Mononuclear cell (primary cell): ENCODE results near the gene ACE. TPM values are rescaled to one million over a fixed set of nuclear protein-coding genes. Genes with fewer than 3 reads are reported as not detected.

Experiments used
- H3K27me3 ChIP-seq: 2 replicates; pipeline ENCODE4 v1.6.0; 2011; ENCODE audit warnings: low read length, control low read depth; ENCODE audit not compliant: insufficient read depth
- H3K4me1 ChIP-seq: 2 replicates; pipeline ENCODE4 v1.5.1; 2011; ENCODE audit warnings: mild to moderate bottlenecking, low read length, control low read depth; ENCODE audit not compliant: insufficient read depth
- H3K4me3 ChIP-seq: 2 replicates; pipeline ENCODE4 v1.5.1; 2011; ENCODE audit warnings: mild to moderate bottlenecking, low read length, moderate library complexity
- H3K9me3 ChIP-seq: 2 replicates; pipeline ENCODE4 v1.5.1; 2011; ENCODE audit warnings: low read depth, mild to moderate bottlenecking, control low read depth, low read length
- total RNA-seq: library from RNA; depleted of rRNA; stranded (reverse); fragments of >200 nt; gene quantifications from one replicate; pipeline ENCODE4 v1.2.3, GENCODE V29; 2012

The ACE gene
- total RNA-seq, 1 donor, result 1.3 TPM

DNA sequence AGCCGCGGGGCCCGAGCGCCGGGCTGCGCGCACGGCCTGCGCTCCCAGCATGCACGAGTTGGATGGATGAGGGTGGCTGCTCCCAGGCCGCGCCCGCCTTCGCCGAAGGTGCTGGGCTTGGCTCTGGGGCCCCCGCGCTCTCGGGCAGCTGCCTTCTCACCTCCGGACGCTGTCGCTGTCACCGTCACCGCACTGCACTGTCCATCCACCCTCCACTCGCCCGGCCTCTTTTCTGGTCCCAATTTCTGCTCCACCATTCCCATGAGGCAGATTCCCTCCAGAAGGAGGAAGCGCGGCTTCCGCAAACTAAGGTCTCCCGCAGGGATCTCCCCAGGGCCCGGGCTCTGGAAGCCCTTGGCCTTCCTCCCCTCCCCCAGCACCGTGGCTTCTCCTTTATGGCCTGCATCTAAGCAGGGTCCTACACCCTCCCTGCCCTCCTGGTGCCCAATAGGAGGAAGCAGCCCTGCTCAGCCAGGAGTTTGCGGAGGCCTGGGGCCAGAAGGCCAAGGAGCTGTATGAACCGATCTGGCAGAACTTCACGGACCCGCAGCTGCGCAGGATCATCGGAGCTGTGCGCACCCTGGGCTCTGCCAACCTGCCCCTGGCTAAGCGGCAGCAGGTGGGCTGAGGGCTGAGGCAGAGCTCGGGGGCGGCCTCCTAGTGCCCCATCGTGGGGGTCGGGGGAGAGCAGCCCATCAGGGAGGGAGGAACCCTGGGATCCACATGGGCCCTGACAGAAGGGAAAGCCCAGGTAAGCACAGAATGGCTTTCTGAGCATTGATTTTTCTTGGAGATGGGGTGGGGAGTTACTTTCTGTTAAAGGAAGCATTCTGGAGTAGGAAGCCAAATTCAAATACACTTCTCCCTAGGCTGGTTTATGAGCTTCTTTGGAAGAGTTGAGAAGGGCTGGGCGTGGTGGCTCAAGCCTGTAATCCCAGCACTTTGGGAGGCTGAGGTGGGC lies 899 bp downstream of the ACE start:
- H3K27me3 ChIP-seq, result peaks cover 28% of the 10 kb centered on the region
- H3K4me3 ChIP-seq, result no peak overlapping the region
- peaks cover 12% of the 10 kb centered on the region for H3K4me1 ChIP-seq
- no peaks in the 10 kb centered on the region for H3K9me3 ChIP-seq

DNA sequence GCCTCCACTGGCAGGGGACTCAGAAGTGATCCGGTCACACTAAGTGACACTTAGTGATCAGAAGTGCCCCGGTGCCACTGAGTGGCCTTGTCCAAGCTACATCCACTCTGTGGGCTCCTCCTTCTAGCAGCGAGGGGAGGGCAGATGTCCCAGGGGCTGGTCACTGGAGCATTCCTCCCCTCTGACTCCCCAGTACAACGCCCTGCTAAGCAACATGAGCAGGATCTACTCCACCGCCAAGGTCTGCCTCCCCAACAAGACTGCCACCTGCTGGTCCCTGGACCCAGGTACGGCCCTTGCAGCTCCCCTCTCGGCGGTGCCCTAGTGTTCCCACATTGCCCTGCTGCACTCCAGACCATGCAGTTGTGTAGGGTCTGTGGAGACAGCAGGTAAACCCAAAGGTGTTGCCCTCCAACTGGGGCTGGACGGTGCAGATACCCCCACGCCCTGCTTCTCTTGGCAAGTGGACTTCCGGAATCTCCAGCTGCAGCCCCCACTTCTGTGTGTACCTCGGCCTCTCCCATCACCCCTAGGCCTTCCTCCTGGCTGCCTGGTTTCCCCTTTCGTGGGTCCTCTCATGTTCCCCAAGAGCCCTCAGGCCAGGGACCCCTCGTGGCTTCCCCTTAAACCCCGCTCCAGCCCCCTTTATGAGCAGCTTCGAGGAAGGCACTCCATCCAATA lies 2.1 kb downstream of the ACE start:
- Histone ChIP-seq H3K4me1 (peaks cover 12% of the 10 kb centered on the region), H3K27me3 (peaks cover 28% of the 10 kb centered on the region), H3K9me3 (no peaks in the 10 kb centered on the region), H3K4me3 (no peak overlapping the region)

DNA sequence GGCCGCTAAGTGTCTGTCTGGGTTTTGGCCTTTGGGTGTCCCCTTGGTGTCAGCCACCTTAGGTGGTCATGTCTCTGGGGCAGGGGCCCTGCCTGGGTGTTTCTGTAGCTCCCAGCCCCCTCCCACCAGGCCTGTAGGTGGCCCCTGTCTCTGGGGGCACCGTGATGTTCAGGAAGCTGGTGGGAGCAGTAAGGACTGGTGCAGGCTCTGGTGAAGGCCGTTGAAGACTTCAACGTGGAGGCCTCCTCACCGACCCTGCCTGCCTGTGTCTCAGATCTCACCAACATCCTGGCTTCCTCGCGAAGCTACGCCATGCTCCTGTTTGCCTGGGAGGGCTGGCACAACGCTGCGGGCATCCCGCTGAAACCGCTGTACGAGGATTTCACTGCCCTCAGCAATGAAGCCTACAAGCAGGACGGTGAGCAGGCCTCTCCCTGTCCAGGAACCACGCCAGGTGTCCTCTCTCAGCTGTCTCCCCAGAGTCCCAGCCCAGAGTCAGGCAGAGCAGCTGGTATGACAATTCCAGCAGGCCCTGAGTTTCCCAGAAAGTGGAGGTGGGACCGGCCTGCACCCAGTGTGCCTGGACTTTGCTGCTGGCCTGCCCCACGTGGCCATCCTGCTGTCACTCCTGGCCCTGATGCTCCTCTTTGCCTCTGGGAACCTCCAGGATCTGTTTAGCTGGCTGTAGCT lies 2.8 kb downstream of the ACE start:
- H3K4me1 ChIP-seq, result peaks cover 12% of the 10 kb centered on the region

DNA sequence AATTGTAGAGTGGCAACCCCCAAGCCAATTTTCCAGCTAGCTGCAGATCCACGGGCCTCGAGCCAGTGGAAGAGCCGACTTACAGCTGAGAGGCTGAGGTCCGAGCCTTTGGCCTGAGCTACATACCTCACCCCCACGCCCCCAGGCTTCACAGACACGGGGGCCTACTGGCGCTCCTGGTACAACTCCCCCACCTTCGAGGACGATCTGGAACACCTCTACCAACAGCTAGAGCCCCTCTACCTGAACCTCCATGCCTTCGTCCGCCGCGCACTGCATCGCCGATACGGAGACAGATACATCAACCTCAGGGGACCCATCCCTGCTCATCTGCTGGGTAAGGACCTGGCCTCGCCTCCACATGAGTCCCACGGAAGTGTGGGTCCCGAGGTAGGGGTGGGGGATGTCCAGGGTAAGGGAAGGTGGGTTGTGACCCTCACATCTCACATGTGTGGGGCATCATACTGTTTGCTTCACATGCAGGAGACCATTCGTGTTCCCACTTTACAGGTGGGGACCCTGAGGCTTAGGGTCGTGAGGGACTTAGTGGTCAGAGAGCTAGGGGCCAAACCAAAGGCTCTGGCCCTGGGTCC lies 3.4 kb downstream of the ACE start:
- H3K4me1 ChIP-seq, result peaks cover 12% of the 10 kb centered on the region
- H3K9me3 ChIP-seq, result no peaks in the 10 kb centered on the region
- no peak overlapping the region for H3K4me3 ChIP-seq
- peaks cover 23% of the 10 kb centered on the region for H3K27me3 ChIP-seq

More for the DNA sequence above, 2.8 kb downstream of the ACE start:
- H3K27me3 ChIP-seq, result peaks cover 26% of the 10 kb centered on the region
- H3K4me3 ChIP-seq, result no peak overlapping the region
- H3K9me3 ChIP-seq, result no peaks in the 10 kb centered on the region

DNA sequence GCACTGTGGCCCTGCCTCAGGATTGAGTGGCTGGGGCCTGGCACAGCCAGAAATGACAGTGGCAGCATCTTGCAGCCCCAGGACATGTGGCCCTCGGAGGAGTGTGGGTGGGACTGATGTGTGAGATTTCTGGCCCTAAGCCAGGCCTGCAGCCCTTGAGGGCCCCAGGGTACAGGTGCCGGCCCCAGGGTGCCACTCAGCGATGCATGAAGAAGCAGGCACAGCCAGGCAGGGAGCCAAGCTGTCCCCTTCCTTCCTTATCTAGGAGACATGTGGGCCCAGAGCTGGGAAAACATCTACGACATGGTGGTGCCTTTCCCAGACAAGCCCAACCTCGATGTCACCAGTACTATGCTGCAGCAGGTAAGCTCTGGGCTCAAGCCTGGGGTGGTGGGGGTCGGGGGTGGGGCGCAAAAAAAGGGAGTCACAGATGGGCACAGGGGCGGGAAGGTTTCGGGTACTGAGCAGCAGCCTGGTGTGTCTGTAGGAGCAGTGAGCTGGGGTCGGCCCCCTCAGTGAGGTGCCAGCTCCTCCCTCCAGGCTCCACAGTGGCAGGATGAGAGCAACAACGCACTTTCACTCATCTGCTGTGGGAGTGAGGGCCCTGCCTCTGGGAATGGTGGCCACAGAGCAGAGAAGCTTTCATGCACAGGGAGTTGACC lies 4.1 kb downstream of the ACE start:
- H3K27me3 ChIP-seq, result peaks cover 18% of the 10 kb centered on the region
- no peaks in the 10 kb centered on the region for H3K9me3 ChIP-seq
- peaks cover 12% of the 10 kb centered on the region for H3K4me1 ChIP-seq
- H3K4me3 ChIP-seq, result no peak overlapping the region

DNA sequence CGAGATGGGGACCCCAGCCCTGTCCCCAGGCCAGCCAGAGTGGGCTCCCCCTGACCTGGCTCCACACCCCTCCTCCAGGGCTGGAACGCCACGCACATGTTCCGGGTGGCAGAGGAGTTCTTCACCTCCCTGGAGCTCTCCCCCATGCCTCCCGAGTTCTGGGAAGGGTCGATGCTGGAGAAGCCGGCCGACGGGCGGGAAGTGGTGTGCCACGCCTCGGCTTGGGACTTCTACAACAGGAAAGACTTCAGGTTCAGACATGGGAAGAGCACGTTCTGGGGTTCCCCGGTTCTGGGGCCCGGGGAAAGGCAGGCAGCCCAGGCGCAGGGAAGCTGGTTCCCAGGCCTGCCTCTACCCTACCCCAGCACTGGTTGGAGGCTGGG lies 4.6 kb downstream of the ACE start:
- Histone ChIP-seq H3K4me1 (peaks cover 12% of the 10 kb centered on the region), H3K4me3 (no peak overlapping the region), H3K27me3 (peaks cover 15% of the 10 kb centered on the region), H3K9me3 (no peaks in the 10 kb centered on the region)

DNA sequence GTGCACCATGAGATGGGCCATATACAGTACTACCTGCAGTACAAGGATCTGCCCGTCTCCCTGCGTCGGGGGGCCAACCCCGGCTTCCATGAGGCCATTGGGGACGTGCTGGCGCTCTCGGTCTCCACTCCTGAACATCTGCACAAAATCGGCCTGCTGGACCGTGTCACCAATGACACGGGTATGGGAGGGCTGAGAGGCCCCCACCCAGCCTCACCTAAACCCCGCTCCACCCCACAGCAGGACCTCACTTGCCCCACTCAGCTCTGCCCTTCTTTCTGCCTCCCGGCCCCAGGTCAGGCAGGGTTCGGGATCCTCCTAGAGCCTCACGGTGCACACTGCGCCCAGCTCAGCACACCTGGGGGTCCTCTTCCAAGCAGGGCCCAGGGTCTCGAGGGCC lies 5.6 kb downstream of the ACE start:
- Histone ChIP-seq H3K4me1 (peaks cover 7% of the 10 kb centered on the region), H3K27me3 (peaks cover 13% of the 10 kb centered on the region), H3K9me3 (no peaks in the 10 kb centered on the region), H3K4me3 (no peak overlapping the region)

DNA sequence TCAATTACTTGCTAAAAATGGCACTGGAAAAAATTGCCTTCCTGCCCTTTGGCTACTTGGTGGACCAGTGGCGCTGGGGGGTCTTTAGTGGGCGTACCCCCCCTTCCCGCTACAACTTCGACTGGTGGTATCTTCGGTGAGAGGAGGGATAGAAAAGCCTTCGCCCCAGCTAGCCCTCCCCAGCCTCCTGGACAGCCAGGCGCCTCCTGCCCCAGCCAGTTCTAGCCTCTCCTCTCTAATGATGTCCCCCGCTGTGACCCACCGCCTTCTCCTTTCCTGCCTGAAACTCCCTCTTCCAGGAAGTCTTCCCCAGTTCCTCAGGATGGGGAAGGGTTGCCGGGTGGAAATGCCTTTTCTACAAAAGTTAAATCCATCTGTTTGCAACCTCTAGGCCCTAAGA lies 6.2 kb downstream of the ACE start:
- H3K9me3 ChIP-seq, result no peaks in the 10 kb centered on the region
- H3K4me1 ChIP-seq, result peaks cover 2% of the 10 kb centered on the region
- H3K4me3 ChIP-seq, result no peak overlapping the region
- H3K27me3 ChIP-seq, result peaks cover 8% of the 10 kb centered on the region

DNA sequence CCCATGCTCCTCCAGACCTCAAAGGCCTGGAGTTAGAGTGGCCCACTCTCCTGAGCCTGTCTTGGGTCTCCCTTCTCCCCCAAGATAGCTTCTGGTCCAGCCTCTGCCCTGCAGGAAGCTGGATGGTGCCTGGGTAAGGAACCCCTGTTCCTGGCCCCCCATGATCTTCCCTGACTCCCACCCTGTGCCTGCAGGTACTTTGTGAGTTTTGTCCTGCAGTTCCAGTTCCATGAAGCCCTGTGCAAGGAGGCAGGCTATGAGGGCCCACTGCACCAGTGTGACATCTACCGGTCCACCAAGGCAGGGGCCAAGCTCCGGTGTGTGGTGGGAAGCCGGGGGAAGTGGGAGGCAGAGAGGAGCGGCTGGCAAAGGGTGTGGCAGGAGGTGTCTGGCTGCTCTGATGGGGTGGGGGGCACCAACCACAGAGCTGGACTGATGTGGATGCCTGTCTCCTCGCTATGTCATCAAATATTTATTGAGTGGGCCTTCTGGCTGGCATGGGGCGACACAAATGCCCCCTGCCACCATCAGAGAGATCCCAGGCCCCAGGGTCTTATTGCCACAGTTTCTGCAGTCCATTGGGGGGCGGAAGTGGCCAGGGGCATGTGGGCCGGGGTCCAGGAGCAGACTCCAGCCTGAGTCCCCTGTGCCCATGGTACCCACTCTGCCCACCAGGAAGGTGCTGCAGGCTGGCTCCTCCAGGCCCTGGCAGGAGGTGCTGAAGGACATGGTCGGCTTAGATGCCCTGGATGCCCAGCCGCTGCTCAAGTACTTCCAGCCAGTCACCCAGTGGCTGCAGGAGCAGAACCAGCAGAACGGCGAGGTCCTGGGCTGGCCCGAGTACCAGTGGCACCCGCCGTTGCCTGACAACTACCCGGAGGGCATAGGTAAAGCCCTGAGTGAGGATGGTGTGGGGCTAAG lies 7.1 kb downstream of the ACE start:
- no peaks in the 10 kb centered on the region for H3K4me1 ChIP-seq
- H3K9me3 ChIP-seq, result no peaks in the 10 kb centered on the region
- no peak overlapping the region for H3K4me3 ChIP-seq
- no peaks in the 10 kb centered on the region for H3K27me3 ChIP-seq

DNA sequence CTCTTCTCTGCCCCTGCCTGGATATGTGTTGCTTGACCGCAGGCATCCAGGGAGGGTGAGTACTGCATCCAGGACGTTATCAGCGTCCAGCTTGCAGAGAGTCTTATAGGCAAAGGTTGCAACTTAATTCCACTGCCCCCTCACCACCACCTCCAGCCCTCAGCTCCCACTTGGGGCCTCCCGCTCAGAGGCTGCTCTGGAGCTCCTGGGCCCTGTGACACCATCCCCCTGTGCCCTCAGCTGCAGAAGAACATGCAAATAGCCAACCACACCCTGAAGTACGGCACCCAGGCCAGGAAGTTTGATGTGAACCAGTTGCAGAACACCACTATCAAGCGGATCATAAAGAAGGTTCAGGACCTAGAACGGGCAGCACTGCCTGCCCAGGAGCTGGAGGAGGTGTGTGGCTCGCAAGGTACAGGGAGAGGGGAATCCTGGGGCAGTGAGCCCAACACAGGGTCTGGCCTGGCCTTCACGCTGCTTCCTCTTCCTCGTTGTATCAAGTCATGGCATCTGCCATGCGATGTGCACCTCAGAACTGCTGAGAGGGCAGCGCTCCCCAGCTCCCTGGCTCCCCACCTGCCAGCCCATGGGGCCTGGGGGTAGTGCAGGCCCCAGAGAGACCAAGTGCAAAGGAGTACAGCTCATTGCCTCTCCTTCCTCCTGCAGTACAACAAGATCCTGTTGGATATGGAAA lies 9.6 kb downstream of the ACE start:
- Histone ChIP-seq H3K9me3 (no peaks in the 10 kb centered on the region), H3K4me1 (no peaks in the 10 kb centered on the region), H3K4me3 (no peak overlapping the region), H3K27me3 (no peaks in the 10 kb centered on the region)

DNA sequence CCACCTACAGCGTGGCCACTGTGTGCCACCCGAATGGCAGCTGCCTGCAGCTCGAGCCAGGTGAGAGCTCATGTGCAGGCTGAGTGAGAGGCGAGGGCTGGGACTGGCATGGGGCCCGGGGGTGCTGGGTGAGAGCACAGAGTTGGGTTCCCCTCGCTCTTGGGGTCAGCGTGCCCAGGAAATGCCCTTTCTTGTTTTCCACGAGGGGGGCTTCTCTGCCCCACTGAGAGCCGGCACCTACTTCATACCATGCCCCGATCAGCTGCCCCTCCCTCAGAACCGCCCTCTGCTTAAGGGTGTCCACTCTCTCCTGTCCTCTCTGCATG lies 10.1 kb downstream of the ACE start:
- H3K9me3 ChIP-seq, result no peaks in the 10 kb centered on the region
- no peak overlapping the region for H3K4me3 ChIP-seq
- no peaks in the 10 kb centered on the region for H3K4me1 ChIP-seq
- H3K27me3 ChIP-seq, result no peaks in the 10 kb centered on the region

DNA sequence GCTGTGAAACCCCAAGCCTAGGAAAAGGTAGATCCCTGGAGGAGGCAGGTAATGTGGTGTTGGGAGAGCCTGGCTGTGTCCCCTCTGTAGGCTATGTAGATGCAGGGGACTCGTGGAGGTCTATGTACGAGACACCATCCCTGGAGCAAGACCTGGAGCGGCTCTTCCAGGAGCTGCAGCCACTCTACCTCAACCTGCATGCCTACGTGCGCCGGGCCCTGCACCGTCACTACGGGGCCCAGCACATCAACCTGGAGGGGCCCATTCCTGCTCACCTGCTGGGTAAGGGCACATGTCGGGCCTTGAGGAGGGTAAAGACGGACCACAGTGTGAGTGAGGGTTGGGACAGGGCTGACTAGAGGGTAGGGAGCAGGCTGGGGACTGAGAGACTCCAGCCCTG lies 12.0 kb downstream of the ACE start:
- Histone ChIP-seq H3K9me3 (no peaks in the 10 kb centered on the region), H3K4me1 (no peaks in the 10 kb centered on the region), H3K27me3 (no peaks in the 10 kb centered on the region), H3K4me3 (no peak overlapping the region)

DNA sequence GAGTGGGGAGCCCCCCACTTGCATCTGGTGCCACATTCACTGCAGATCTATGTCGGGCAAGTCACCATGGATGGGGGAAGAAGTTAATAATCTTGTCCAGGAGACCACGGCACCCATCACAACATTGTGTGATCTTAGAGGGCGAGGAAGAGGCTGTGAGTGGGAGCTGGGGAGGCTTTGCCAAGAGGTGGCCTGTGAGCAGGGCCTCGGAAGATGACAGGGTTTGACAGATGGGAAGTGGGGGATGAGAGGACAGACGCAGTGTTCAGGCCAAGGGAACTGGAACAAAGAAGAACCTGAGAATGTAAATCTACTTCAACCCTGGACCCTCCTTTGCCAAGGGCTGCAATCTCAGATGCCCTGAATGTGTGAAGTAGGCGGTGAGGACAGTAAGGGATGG lies 12.4 kb downstream of the ACE start:
- H3K9me3 ChIP-seq, result no peaks in the 10 kb centered on the region
- no peak overlapping the region for H3K4me3 ChIP-seq
- no peaks in the 10 kb centered on the region for H3K27me3 ChIP-seq
- no peaks in the 10 kb centered on the region for H3K4me1 ChIP-seq
